ENCODE results near the gene HSD17B14. TPM values are rescaled to one million over a fixed set of nuclear protein-coding genes. Genes with fewer than 3 reads are reported as not detected.
"Not testable (repeated sequence)": the region's sequence is repeated elsewhere in the genome, so short reads cannot be mapped to it uniquely, and the experiment has no call there.

Gene HSD17B14
- total RNA-seq, 1 experiment from 2014 or later = 56.7 TPM

DNA sequence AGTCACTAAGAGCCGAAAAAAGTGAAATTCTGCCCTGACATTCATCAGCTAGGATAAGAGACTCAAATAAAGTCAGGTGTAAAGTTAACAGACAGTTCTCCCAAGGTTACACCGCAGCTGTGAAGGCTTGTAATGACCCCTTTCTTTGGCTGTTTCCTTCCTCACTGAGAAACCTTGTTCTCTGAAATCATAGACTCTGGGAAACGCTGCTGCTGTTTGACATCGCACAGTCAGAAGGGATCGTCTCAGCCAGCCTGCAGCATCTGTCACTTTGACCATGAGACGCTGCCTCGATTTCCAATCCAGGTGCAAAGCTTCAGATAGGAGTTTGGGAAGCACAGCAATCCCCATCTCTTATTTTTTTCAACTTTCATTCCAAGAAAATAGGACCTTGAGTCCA lies 26.1 kb downstream of the HSD17B14 start:
- DNase-seq (ENCODE audit: low read depth) = no peak
- in situ Hi-C loops (cut with HindIII; ENCODE audit: low pct_unique_long_range_greater_than_20kb, low sequenced_read_pairs) = no loop called here

DNA sequence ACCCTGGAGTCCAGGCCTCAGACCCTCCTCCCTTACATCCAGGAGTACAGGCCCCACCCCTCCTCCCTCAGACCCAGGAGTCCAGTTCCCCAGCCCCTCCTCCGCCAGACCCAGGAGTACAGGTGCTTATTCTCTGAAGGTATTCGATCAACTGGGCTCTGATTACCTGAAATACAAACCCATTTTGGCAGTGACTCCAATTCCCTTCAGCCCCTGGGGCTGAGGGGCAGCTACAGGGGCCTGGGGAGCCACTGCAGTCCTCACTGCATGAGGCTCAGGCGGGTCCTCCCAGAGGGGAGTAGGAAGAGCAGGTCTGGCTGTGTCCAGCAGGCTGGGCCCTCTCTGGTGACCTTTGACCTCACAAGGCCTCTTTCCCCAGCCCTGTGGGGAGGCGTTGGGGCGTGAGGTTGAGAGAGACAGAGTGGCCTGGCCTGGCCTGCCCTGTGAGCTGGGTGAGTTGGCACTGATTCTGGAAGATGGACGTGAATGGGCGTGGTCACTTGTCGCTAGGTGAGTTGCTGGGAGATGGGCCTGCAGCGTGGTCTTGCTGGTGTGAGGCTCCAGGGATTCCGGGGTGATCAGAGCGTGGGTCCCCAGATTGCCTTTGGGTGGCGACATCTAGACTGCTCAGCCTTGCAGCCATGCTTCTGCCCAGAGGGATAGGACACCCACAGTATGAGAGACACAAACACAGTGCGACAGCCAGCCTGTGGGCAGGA lies 28.5 kb downstream of the HSD17B14 start:
- in situ Hi-C loops (cut with HindIII; ENCODE audit: low pct_unique_long_range_greater_than_20kb, low sequenced_read_pairs) = no loop called here

DNA sequence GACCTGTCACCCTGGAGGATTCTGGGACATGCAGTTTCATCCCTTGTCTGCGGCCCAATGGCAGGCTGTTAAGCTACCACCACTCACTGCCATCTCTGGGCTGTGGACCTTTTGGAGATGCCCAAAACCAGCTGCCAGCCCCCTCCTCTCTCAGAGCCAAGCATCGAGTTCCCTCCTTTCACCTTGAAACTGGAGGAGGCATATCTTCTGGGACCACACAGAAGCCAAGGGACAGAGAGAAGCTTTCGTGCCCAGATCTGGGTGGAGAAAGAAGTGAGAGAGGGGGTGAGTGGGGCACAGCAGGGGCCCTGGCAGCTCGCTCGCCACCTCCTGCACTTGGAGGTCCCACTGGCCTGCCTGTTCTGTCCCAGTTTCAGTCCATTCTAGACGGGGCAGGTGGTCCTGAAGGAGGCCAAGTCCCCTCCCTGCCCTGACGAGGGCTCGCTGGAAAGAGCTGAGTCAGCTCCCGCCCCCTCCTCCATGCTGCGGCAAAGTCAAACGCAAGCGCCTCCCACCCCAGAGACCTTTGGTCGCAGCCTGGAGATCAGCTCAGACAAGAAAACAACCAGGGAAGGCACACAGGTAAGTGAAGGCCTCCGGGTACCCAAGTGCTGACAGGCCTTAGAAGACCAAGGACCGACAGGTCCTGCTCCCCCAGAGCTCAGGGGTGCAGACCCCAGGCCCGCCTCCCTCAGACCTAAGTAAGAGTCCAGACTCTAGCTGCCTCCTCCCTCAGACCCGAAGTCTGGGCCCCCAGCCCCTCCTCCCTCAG lies 29.3 kb downstream of the HSD17B14 start:
- in situ Hi-C loops (cut with HindIII; ENCODE audit: low pct_unique_long_range_greater_than_20kb, low sequenced_read_pairs) = no loop called here
- peak; percentile 30 for DNase-seq (ENCODE audit: low read depth)

More for the DNA sequence above, 28.5 kb downstream of the HSD17B14 start:
- DNase-seq (ENCODE audit: low read depth) = peak; percentile 35

DNA sequence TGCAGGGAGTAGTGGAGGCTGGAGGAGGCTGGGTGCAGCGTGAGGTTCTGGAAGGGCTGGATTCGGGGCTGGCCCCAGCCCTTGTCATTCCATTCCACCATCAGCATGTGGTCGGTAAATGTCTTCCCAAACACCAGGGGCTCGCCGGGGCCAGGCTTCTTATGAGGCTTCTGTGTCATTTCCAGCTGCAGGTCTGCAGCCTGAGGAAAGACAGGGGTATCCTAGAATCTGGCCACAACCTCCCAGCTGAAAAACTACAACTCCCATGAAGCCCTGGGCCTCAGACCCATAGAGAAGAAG lies 29.8 kb downstream of the HSD17B14 start:
- in situ Hi-C loops (cut with HindIII; ENCODE audit: low pct_unique_long_range_greater_than_20kb, low sequenced_read_pairs) = no loop called here
- no peak for DNase-seq (ENCODE audit: low read depth)

DNA sequence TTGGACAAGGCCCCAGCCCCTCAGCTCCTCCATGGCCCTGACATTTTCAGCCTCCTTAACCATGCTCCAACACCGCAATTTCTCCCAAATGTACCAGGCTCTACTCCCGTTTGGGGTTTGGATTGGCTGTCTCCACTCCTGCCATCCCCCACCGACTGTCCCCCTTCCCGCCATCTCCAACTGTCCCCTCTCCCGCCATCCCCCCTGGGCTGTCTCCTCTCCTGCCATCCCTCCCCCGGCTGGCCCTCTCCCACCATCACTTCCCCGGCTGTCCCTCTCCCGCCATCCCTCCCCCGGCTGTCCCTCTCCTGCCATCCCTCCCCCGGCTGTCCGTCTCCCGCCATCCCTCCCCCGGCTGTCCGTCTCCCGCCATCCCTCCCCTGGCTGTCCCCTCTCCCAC lies 30.8 kb downstream of the HSD17B14 start:
- in situ Hi-C loops (cut with HindIII; ENCODE audit: low pct_unique_long_range_greater_than_20kb, low sequenced_read_pairs) = no loop called here
- no peak for DNase-seq (ENCODE audit: low read depth)

DNA sequence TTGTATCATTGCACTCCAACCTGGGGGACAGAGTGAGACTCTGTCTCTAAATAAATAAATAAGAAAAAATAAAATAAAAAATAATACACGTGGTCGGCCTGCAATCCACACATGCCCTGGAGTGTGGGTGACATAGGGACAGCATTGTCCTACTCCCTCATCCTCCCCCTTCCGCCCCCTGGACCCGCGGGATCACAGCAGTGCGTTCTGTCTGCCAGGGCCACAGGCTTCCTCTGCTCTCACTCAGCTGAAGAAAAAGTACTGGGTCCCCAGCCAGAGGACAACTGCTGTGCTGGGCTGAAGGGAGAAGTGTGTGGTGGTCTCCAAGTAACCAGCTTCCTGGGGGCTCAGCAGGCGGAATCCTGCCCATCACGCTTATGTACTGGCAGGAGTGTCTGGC lies 31.8 kb downstream of the HSD17B14 start:
- in situ Hi-C loops (cut with HindIII; ENCODE audit: low pct_unique_long_range_greater_than_20kb, low sequenced_read_pairs) = no loop called here
- DNase-seq (ENCODE audit: low read depth) = no peak

DNA sequence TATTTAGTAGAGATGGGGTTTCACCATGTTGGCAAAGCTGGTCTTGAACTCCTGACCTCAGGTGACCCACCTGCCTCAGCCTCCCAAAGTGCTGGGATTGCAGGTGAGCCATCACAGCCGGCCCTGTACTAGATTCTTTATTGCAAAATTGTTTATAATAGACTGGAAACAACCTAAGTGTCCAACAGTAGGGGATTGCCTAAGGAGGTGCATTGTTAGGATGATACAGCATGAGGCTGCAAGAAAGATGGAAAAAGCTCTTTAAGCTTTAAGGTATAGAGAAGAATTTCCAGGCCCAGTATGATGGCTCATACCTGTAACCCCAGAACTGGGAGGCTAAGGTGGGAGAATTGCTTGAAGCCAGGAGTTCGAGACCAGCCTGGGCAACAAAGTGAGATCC lies 33.7 kb downstream of the HSD17B14 start:
- DNase-seq (ENCODE audit: low read depth) = no peak
- in situ Hi-C loops (cut with HindIII; ENCODE audit: low pct_unique_long_range_greater_than_20kb, low sequenced_read_pairs) = no loop called here

DNA sequence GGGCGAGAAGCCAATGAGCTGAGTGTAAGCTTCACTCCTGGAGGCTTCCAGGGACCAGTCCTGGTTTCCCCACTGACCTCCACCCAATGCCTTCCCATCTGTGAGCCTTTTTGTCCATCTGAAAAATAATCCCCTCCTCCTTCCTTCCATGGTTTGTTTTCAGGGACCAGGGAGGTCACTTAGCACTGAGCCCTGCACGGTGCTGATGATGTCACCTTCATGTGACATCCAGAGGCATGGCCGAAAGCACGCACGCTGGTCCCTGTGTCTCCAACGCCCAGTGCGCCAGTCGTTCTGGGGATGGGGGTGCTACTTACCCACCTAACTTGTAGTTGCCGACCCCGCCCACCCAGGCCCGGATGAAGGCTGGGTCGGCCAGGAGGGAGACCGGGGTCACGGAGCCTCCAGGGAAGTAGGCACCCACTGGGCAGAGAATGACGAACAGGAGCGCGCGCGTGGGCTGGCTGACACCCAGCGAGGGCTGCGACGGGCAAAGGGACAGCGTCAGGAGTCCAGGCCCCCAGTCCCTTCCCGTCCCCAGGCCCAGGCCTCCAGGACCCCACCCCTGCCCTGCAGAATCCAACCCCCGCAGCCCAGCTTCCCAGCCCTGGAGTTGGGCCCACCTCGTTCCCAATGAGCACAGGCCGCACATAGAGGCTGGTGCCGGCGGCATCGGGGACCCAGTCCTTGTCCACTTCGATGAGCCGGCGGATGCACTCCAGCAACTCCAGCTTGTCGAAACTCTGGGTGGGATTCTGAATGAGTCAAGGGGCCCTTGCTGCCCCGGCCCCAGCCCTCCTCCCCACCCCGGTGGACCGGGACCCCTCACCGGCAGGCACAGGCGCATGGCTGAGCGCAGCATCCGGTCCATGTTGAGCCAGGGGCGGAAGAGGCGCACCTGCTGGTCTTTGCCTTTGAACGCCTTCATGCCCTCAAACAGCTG lies 36.7 kb downstream of the HSD17B14 start:
- in situ Hi-C loops (cut with HindIII; ENCODE audit: low pct_unique_long_range_greater_than_20kb, low sequenced_read_pairs) = no loop called here
- no peak for DNase-seq (ENCODE audit: low read depth)

DNA sequence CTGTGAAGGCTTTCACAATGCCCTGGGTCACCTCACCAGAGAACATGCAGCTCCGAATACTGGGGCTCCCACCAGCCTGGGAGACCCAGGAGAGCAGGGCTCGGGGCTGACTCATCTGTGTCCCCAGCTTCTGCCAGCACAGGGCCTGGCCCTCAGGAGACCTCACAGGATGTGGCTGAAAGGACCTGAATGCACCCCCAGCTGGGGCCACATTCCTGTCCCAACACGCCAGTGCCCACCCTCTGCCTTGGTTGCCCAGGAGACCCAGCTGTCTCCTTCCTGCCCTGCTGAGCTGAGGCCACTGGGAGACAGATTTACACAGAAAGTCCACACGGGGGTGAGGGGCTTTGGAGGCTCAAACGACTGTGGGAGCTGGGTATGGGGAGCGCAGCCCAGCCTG lies 37.4 kb downstream of the HSD17B14 start:
- in situ Hi-C loops (cut with HindIII; ENCODE audit: low pct_unique_long_range_greater_than_20kb, low sequenced_read_pairs) = no loop called here
- no peak for DNase-seq (ENCODE audit: low read depth)

DNA sequence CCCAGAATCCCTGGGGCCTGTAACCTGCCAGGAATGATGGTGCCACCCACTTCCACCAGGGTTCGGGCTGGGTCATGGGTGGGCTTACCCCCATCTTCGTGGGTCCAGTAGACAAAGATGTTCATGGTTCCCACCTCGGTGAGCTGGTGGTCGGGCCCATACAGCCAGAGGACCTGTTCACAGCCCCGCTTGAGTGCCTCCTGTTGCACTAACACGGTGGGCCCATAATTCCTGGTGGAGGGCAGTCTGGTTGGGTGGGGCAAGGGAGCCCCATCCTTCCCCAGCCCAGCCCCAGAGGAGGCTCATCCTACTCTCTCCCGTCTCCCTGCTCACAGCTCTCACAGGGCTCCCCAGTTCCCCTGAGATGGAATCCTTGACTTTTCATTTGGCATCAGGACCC lies 39.2 kb downstream of the HSD17B14 start:
- no peak for DNase-seq (ENCODE audit: low read depth)
- in situ Hi-C loops (cut with HindIII; ENCODE audit: low pct_unique_long_range_greater_than_20kb, low sequenced_read_pairs) = no loop called here

DNA sequence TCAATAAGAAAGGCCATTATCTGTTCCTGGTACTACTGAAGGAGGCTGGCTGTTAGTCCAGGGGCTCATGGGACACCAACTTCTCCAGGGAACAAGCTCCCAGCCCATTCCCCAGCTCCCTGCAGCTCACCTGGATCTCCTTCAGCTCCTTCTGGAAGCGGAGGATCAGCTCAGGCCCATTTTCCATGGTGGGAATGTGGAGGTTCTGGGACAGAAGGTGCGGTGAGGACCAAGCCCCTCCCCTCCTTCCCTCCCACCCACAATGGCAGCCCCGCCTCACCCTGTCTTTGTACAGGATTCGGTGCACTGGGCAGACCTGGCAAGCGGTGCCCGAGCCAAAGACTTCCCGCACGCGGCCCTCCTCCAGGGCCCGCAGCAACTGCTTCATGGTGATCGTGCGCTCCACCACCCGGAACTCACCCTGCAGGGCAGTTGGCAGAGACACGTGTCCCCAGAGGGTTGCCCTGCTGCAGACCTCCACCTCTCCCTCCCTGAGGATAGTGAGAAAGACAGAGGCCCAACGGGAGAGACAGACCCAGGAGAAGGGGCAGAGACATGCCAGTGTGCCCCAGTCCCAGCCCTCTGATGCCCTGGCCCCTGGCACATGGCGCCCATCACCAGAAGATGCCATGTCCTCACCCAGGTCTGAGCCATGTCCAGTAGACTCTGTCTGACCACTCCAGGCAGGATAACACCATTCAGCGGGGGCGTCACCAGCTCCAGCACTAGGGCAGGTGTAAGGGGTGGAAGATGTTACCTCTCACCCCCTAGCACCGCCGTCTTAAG lies 39.8 kb downstream of the HSD17B14 start:
- DNase-seq (ENCODE audit: low read depth) = no peak
- in situ Hi-C loops (cut with HindIII; ENCODE audit: low pct_unique_long_range_greater_than_20kb, low sequenced_read_pairs) = no loop called here

DNA sequence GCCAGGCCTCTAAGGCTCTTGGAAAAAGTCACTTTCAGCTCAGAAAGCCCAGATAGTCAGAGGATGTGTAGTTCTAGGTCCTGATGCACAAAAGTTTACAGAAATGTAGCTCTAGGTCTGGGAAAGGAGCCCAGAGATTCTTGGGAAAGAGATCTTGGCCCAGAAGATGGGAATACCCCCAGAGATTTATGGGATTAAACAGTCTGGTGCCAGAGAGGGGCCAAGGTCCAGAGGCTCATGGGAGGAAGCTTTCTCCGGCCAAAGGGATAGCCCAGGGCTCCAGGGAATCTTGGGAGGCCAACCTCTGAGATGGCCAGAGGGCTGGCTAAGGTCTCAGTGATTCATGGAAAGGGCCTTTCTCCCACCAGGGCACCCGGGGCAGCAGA lies 40.6 kb downstream of the HSD17B14 start:
- DNase-seq (ENCODE audit: low read depth) = no peak
- in situ Hi-C loops (cut with HindIII; ENCODE audit: low pct_unique_long_range_greater_than_20kb, low sequenced_read_pairs) = no loop called here

DNA sequence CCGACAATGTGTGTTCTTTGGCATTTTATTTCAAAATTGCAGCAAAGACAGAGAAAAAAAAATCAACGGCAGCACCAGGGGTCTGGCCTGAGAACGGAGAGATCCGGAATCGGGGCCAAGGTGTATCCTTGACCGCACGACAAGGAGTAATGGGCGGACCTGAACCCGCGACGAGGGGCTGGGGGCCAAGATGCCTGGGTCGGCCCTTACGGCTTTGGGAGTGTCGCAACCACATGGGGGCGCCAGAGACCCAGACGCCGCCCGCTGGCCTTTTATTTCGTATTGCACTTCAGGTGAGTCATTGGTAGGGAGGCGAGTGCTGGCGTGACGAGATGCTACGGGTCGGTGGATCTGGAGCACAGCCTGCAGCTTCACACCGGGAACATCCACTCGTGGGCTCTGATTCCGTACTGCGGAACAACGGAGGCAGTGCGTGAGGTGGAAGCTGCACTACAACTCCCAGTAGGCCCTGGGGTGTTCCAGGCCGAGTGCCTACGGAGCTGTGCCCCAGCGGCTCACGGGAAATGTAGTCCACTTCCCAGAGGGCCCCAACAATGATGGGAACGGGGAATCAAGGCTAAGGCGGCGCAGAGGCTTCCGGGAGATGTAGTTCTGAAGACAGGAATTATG lies 41.1 kb downstream of the HSD17B14 start:
- in situ Hi-C loops (cut with HindIII; ENCODE audit: low pct_unique_long_range_greater_than_20kb, low sequenced_read_pairs) = no loop called here
- DNase-seq (ENCODE audit: low read depth) = peak; percentile 92

DNA sequence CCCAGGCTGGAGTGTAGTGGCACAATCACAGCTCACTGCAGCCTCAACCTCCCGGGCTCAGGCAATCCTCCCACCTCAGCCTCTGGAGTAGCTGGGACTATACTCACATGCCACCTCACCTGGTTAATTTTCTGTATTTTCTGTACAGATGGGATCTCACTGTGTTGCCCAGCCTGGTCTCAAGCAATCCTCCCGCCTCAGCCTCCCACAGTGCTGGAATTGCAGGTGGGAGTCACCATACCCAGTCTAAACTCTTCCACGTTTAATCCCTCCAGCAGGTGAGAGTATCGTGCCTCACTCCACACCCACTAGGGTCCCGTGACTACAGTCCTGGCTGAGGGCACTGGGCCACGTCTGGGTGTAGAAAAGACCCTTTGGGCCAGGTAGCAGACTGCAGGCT lies 42.0 kb downstream of the HSD17B14 start:
- in situ Hi-C loops (cut with HindIII; ENCODE audit: low pct_unique_long_range_greater_than_20kb, low sequenced_read_pairs) = no loop called here
- no peak for DNase-seq (ENCODE audit: low read depth)

DNA sequence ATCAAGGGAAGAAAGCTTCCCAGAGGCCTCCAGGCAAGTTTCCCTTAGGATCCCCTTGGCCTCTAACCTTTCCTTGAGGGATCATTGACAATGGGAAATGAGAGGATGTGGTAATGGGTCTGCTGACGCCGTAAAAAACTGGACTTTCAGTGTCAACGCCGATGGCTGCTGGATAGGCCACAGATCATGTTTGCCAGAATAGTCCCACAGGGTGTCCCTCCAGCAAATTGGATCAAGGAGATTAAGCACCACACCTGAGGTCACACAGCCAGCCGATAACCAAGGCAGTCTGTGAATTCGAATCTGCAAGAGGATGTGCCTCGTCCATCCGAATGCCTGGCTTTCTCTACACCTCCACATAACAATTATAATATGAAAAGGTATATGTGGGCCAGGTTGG lies 43.0 kb downstream of the HSD17B14 start:
- in situ Hi-C loops (cut with HindIII; ENCODE audit: low pct_unique_long_range_greater_than_20kb, low sequenced_read_pairs) = no loop called here
- DNase-seq (ENCODE audit: low read depth) = no peak

DNA sequence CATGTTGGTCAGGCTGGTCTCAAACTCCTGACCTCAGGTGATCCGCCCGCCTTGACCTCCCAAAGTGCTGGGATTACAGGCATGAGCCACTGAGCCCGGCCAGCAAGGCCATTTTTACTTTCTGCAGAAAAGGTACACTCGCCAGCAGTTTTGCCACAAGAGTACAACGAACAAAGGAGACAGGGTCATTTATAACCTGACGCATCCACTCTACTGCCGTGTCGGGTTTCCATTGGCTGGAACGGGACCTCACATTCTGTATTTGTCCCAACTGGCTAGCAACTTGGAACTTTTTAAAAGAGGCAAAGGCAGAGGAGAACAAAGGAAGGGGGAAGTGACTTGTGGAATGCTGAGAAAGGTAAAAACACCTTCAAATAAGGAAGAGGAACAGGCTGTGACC lies 49.0 kb downstream of the HSD17B14 start:
- DNase-seq (ENCODE audit: low read depth); in situ Hi-C loops (cut with HindIII; ENCODE audit: low pct_unique_long_range_greater_than_20kb, low sequenced_read_pairs): not testable (repeated sequence)

DNA sequence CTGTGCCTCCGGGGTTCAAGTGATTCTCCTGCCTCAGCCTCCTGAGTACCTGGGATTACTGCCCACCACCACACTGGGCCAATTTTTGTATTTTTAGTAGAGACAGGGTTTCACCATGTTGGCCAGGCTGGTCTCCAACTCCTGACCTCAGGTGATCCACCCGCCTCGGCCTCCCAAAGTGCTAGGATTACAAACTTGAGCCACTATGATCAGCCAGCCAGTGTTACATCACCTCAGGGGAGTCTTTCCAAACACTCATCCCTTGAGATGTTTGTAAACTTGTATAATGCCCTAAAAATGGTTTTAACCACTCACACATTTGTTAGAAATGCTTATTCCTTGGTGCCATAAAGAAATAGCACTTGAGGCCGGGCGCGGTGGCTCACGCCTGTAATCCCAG lies 49.9 kb downstream of the HSD17B14 start:
- in situ Hi-C loops (cut with HindIII; ENCODE audit: low pct_unique_long_range_greater_than_20kb, low sequenced_read_pairs); DNase-seq (ENCODE audit: low read depth): not testable (repeated sequence)

DNA sequence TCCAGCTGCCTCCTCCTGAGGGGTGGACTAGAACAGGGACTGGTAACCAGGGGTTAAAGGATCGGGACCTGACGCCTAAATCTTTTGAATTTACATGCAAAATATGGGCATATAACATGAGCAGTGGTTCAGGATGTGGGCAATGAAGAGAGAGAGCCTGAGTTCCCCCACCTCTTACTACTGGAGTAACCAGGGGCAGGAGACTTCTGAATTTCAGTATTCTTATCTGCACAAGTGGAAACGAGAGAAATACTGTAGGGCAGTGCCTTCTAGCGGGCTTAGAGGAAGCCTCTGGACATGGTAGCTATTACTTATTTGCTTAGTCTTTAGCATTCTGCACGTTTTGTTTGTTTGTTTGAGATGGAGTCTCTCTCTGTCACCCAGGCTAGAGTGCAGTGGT lies 51.8 kb downstream of the HSD17B14 start:
- in situ Hi-C loops (cut with HindIII; ENCODE audit: low pct_unique_long_range_greater_than_20kb, low sequenced_read_pairs) = no loop called here
- DNase-seq (ENCODE audit: low read depth) = no peak
